ENCODE measurements around the gene CPSF4.
A peak's percentile ranks its signal among the peaks of the same experiment; 100 is the strongest.

Gene CPSF4

GRCh38 chr7:99438573-99439480 is at the start of gene CPSF4, which contains the start of gene PTCD1:
Gene CPSF4 (plus strand): TSS chr7:99438943. CDS start chr7:99439083, 140 bp downstream.
Gene PTCD1 (minus strand): TSS chr7:99438798. CDS start chr7:99435242, 3,556 bp downstream.
- peak; percentile 91 for DNase-seq

GRCh38 chr7:99389772-99390171 is 49.0 kb upstream of the CPSF4 start:
- DNase-seq = no peak

GRCh38 chr7:99390941-99391602 is 47.7 kb upstream of the CPSF4 start:
- no peak for DNase-seq

DNA sequence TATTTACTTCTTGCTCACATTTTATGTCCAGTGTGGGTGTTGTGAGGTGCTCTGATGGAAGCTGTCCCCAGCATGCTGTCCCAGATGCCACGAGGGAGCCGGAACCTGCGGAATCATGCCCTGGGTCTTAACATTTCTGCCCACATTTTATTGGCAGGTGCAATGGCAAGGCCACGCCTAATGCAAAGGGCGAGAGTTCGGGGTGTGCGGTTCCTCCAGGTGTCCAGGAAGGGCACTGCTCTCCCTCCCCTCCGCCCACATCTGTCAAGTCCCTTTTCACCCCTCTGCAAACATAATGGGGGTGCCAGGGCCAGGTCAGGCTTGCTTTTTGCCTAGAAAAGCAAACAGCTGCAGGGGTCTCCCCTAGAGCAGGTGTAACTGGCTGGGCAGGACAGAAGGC is 46.7 kb upstream of the CPSF4 start:
- no peak for DNase-seq

DNA sequence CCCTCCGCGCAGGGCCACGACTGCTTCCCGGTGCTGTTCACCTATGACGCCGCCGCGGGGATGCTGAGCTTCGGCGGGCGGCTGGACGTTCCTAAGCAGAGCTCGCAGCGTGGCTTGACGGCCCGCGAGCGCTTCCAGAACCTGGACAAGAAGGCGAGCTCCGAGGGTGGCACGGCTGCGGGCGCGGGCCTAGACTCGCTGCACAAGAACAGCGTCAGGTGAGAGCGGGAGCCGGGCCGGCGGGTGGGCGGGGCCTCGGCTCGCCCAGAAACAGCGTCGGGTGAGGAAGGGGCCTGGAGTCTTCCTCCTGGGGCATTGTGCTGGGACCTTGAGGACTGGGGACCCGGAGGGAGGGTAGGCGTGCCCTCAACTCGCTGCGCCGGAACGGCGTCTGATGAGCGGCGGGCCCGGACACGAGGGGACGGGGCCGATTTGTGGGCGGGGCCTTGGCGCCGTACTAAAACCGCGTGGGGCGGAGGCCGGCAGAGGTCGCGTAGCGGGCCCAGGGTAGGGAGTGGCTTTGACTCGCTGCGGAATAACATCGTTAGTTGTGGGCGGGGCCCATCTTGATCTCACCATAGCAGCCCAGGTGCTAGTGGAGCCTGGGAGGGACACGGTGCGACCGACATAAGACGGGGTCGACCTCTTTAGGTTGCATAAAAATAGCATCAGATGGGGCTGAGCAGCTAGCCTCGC is 45.9 kb upstream of the CPSF4 start:
- DNase-seq = peak; percentile 79

GRCh38 chr7:99393355-99394187 is 45.2 kb upstream of the CPSF4 start:
- DNase-seq = no peak

GRCh38 chr7:99394188-99394502 is 44.6 kb upstream of the CPSF4 start:
- DNase-seq = no peak

DNA sequence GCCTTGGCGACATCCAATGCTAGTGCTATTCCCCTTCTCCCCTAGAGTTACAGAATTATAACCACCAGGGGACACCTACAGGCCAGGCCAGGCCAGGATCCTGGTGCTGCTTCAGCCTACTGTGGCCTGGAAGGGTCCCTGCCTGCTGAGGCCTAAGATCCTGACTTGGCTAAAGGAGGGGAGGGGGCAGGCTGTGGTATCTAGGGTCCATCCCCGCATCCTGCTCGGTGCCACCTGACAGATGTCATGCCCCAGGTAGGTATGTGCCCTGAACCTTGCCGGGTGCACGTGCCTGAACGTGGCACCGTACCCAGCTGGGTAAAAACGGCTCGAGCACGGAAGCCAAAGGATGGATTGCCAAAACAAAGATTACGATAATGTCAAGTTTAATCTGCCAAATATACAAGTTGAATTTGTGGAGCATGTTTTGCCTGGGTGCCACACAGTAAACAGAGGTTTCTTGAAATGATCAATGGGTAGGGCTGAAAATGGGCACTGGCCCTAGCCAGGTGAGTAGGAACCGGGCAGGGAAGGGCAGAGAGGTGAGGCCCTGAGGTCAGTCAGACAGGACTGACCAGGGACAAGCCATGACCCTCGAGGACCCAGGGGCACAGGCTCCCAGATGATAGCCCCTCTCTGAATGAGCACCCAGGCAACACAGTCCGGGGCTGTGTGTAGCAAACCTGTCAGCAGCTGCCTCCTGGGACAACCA is 43.0 kb upstream of the CPSF4 start:
- no peak for DNase-seq

DNA sequence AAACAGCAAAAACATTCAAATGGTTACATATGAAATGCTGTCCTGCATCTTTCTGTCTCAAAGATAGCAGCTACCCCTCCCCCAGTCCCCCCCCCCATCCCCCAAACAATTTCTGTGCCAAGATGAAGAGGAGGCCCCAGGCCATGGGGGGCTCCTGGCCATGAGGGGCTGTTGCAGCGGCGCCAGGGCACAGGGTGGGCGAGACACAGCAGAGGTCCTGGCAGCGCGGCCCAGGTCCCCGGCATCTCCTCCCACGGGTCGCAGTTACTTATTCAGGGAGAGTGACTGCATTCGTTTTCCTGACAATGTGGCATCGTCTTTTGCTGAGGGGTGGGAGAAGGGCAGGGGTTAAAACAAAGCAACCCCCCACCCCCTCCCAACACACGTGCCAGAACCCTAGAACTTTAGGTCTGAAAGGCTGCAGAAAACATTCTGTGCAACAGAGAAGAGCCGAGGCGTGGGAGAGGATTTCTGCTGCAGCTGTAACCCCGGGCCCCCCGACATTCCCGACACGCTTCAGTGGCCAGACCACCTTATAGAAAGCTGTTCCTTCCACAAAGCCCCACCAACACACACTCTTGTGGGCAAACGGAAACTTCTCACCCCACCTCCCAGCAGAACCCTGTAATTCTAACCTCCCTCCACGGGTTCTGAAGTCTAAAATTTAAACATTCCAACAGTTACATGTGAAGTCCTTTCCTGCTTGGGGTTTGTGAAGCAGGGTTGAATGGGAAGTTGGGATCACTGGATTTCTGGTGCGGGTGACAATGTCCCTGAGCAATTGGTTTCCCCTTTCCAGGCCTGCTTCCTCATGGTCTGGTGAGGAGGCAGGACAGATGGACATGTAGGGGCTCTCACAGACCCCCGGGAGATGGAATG is 42.1 kb upstream of the CPSF4 start:
- no peak for DNase-seq

DNA sequence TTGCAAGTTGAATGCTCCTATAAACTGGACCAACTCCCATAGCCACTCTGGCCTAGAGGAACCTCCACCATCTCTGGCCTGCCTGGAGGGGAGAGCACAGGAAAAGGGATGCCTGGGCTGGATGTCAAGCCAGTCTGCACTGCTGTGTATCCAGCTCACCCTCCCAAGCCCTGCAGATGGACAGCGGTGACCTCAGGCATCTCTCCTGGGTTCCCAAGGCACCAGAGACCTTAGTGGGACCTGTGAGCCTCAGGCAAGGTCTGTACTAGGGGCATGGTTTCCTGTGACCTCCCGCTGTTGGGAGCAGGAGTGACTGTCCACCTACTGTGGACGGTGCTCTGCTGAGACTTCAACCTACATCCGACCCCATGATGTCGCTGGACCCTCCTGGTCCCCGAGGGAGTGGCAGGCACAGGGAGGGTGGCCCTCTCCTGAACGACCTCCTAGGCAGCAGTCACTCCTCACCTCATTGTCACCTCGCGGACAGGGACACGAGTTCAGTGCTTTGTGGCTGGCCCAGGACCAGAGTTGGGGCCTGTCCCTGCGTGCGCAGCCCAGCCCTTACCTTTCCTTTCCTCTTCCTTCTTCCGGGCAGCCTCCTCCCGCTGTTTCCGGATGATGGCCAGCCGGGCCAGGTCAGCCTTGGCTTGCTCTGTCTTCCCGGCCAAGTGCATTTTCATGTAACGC is 41.3 kb upstream of the CPSF4 start:
- DNase-seq = no peak

- DNase-seq = no peak
Measured at GRCh38 chr7:99398891-99399445, 39.8 kb upstream of the CPSF4 start.

- DNase-seq = no peak
Measured at GRCh38 chr7:99399597-99399996, 39.1 kb upstream of the CPSF4 start.

GRCh38 chr7:99402854-99403253 is 35.9 kb upstream of the CPSF4 start:
- no peak for DNase-seq

GRCh38 chr7:99403764-99404163 is 35.0 kb upstream of the CPSF4 start:
- DNase-seq = no peak

GRCh38 chr7:99404235-99404976 is 34.3 kb upstream of the CPSF4 start:
- no peak for DNase-seq

GRCh38 chr7:99404977-99405320 is 33.8 kb upstream of the CPSF4 start:
- no peak for DNase-seq

- no peak for DNase-seq
Measured at GRCh38 chr7:99406557-99406956, 32.2 kb upstream of the CPSF4 start.

- DNase-seq = no peak
Measured at GRCh38 chr7:99407872-99408378, 30.8 kb upstream of the CPSF4 start.
